Breast epithelium (tissue), 3 donors: ENCODE measurements around the gene GRXCR2.

Source experiments
- POLR2A ChIP-seq: fragments of 450-650 bp; IDR thresholded peaks from one replicate; pipeline ENCODE4 v1.6.1; 2016; ENCODE audit warnings: antibody characterized with exemption, mild to moderate bottlenecking, moderate library complexity
- TF ChIP-seq, protein P1 (sequence below), 3 donors: fragments of 450-650 bp; IDR thresholded peaks; one replicate each; pipeline ENCODE4 v1.5.1; 2016 to 2017; ENCODE audit warnings: antibody characterized with exemption in 3 of 3, mild to moderate bottlenecking in 3 of 3, moderate library complexity in 3 of 3

DNA sequence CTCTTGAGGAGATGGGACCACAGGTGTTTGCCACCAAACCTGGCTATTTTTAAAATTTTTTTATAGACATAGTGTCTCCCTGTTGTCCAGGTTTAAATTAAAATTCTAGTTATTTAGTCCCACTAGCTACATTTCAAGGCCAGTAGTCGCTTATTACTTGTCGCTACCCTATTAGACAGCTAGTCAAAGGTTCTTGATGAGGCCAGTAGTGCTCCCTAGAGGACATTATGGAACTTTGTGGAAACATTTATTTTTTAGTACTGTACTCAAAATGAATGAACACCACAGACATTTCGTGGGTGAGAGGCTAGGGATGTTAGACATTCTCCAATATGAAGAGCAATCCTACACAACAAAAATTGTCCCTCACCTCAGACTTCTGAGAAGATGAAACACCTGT lies 14.4 kb upstream of the GRXCR2 start:
- TF ChIP-seq, protein P1, sequence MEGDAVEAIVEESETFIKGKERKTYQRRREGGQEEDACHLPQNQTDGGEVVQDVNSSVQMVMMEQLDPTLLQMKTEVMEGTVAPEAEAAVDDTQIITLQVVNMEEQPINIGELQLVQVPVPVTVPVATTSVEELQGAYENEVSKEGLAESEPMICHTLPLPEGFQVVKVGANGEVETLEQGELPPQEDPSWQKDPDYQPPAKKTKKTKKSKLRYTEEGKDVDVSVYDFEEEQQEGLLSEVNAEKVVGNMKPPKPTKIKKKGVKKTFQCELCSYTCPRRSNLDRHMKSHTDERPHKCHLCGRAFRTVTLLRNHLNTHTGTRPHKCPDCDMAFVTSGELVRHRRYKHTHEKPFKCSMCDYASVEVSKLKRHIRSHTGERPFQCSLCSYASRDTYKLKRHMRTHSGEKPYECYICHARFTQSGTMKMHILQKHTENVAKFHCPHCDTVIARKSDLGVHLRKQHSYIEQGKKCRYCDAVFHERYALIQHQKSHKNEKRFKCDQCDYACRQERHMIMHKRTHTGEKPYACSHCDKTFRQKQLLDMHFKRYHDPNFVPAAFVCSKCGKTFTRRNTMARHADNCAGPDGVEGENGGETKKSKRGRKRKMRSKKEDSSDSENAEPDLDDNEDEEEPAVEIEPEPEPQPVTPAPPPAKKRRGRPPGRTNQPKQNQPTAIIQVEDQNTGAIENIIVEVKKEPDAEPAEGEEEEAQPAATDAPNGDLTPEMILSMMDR (IDR thresholded peaks at IDR 0.05), result no peak
- TF ChIP-seq POLR2A, result no peak
